CD4-positive, alpha-beta T cell (primary cell): ENCODE measurements around the gene TCF12. TPM values are rescaled to one million over a fixed set of nuclear protein-coding genes. Genes with fewer than 3 reads are reported as not detected.

Experiments used
- ATAC-seq: fragments of 200-7000 bp; cut with Tn5 transposase; one replicate; pipeline ENCODE4 v1.10.0; 2022; ENCODE audit warnings: mild to moderate bottlenecking; ENCODE audit not compliant: poor library complexity
- CTCF ChIA-PET: fragments of 350-600 bp; sonication (Branson Sonifier 250); formaldehyde crosslinking; loops from one replicate; lab custom pipeline; 2021; ENCODE audit warnings: antibody characterized with exemption, inconsistent platforms; lab: Charles Lee
- POLR2A ChIA-PET: fragments of 350-600 bp; sonication (Branson Sonifier 250); formaldehyde crosslinking; loops from one replicate; lab custom pipeline; 2021; ENCODE audit warnings: antibody characterized with exemption, inconsistent platforms; lab: Charles Lee
- DNase-seq, 14 experiments: peaks; one replicate each; pipeline ENCODE4 v3.0.0-alpha.2; 2013 to 2020; ENCODE audit warnings: mixed read lengths in 2 of 14
- H3K27ac ChIP-seq, 2 donors: one replicate each; pipeline versions ENCODE4 v1.5.1 to v1.7.0; 2013; ENCODE audit warnings: low read length in 2 of 2, low read depth in 1 of 2, mild to moderate bottlenecking in 1 of 2
- H3K27me3 ChIP-seq, 2 experiments: 1 replicate in 1 of 2; 2 replicates in 1 of 2; pipeline versions ENCODE4 v1.6.1 to v1.7.0; 2013; ENCODE audit warnings: low read length in 2 of 2, control low read depth in 1 of 2, mild to moderate bottlenecking in 1 of 2, moderate library complexity in 1 of 2; ENCODE audit not compliant: insufficient read depth in 2 of 2, control insufficient read depth in 1 of 2
- H3K36me3 ChIP-seq: one replicate; pipeline ENCODE4 v1.6.1; 2013; ENCODE audit warnings: low read length, control low read depth; ENCODE audit not compliant: insufficient read depth
- H3K4me1 ChIP-seq: one replicate; pipeline ENCODE4 v1.6.1; 2013; ENCODE audit warnings: low read length, control low read depth; ENCODE audit not compliant: insufficient read depth
- H3K4me3 ChIP-seq: one replicate; pipeline ENCODE4 v1.5.1; 2013; ENCODE audit warnings: mild to moderate bottlenecking, low read length, moderate library complexity
- H3K9me3 ChIP-seq, 2 experiments: 1 replicate in 1 of 2; 2 replicates in 1 of 2; pipeline versions ENCODE4 v1.6.1 to v1.7.0; 2013; ENCODE audit warnings: low read length in 2 of 2, mild to moderate bottlenecking in 2 of 2, control low read depth in 1 of 2, moderate library complexity in 1 of 2; ENCODE audit not compliant: control insufficient read depth in 1 of 2, insufficient read depth in 1 of 2
- H3K27ac Mint-ChIP-seq: one replicate; pipeline ENCODE4 v1.8.0; 2020; ENCODE audit warnings: mixed read lengths
- H3K27me3 Mint-ChIP-seq: one replicate; pipeline ENCODE4 v1.8.0; 2021; ENCODE audit warnings: mixed read lengths
- H3K36me3 Mint-ChIP-seq: one replicate; pipeline ENCODE4 v1.8.0; 2021; ENCODE audit warnings: low read depth, mixed read lengths
- H3K4me1 Mint-ChIP-seq: one replicate; pipeline ENCODE4 v1.8.0; 2021; ENCODE audit warnings: low read depth, mixed read lengths
- H3K4me3 Mint-ChIP-seq: one replicate; pipeline ENCODE4 v1.8.0; 2020; ENCODE audit warnings: mild to moderate bottlenecking, mixed read lengths
- H3K9me3 Mint-ChIP-seq: one replicate; pipeline ENCODE4 v1.8.0; 2020; ENCODE audit warnings: mixed read lengths
- intact Hi-C, 2 experiments: fragments of 100-400 bp; cut with DNase I in 1 of 2; cut with micrococcal nuclease in 1 of 2; formaldehyde crosslinking; loops; one replicate each; pipeline versions ENCODE4 v1.15.1 to v1.9.0; 2023 to 2025; cut with DNase I, micrococcal nuclease
- total RNA-seq, 174 experiments: library from RNA in 2 of 174; stranded (reverse) in 2 of 174; gene quantifications; one replicate each; pipeline ENCODE4 v1.2.3 and lab custom pipeline; 2021 to 2026
- TF ChIP-seq, protein P1 (sequence below): fragments of 200-600 bp; IDR thresholded peaks from one replicate; pipeline ENCODE4 v1.8.0; 2022; ENCODE audit warnings: antibody characterized with exemption, mild to moderate bottlenecking

The TCF12 gene
- total RNA-seq, 2 experiments from 2014 or later = 54.0 TPM

DNA sequence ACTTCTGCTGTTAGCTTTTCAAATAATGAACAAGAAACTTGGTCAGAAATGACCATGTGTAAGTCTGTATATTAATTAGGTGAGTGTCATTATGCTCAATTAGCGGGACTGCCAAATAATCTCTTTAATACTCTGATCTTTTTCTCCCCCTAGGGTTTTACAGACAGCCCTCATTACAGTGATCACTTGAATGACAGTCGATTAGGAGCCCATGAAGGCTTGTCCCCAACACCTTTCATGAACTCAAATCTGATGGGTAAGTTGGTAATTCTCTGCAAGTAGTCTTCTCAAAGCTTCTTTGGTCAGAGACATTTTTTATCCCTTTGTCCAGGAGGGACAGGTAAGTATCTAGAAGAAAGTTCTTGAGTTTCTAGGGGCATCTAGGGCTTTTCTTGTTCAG is 173.2 kb downstream of the TCF12 start:
- Mint-ChIP-seq H3K27ac (no peak overlapping the region), H3K4me3 (no peak overlapping the region), H3K4me1 (peaks cover 47% of the 10 kb centered on the region), H3K36me3 (peaks cover 47% of the 10 kb centered on the region), H3K27me3 (no peaks in the 10 kb centered on the region), H3K9me3 (no peaks in the 10 kb centered on the region)
- ChIA-PET CTCF (interaction anchor here (1.2 kb wide), 1 partner anchor 11 kb away, joined by 5 read pairs; no protein-coding TSS in a partner anchor), POLR2A (no interaction called here)
- Histone ChIP-seq H3K9me3 (no peaks in the 10 kb centered on the region), H3K4me3 (no peak overlapping the region), H3K27ac (no peak overlapping the region), H3K27me3 (no peaks in the 10 kb centered on the region), H3K36me3 (peaks cover 7% of the 10 kb centered on the region), H3K4me1 (no peaks in the 10 kb centered on the region)
- no peak for ATAC-seq
- no peak for DNase-seq
- TF ChIP-seq, protein P1, sequence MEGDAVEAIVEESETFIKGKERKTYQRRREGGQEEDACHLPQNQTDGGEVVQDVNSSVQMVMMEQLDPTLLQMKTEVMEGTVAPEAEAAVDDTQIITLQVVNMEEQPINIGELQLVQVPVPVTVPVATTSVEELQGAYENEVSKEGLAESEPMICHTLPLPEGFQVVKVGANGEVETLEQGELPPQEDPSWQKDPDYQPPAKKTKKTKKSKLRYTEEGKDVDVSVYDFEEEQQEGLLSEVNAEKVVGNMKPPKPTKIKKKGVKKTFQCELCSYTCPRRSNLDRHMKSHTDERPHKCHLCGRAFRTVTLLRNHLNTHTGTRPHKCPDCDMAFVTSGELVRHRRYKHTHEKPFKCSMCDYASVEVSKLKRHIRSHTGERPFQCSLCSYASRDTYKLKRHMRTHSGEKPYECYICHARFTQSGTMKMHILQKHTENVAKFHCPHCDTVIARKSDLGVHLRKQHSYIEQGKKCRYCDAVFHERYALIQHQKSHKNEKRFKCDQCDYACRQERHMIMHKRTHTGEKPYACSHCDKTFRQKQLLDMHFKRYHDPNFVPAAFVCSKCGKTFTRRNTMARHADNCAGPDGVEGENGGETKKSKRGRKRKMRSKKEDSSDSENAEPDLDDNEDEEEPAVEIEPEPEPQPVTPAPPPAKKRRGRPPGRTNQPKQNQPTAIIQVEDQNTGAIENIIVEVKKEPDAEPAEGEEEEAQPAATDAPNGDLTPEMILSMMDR = no peak
- intact Hi-C loops = no loop called here

DNA sequence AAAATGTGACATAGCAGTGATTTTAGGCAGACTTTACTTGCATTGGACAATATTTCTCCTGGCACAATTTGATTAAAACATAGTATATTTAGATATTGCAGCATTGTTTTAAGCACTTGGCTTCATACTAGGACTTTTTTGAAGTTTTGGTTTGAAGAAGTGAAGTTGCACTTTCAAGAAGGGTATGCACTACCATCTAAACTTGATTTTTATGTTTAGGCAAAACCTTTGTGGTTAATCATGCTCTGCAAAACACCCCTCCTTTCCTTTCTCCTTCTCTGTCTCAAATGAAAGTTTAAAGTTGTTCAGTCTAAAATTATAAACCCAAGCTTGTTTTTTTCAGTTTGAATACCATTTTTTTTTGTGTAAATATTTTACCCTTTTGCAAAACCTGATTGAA is 173.8 kb downstream of the TCF12 start:
- Mint-ChIP-seq H3K36me3 (peaks cover 47% of the 10 kb centered on the region), H3K27ac (no peak overlapping the region), H3K27me3 (no peaks in the 10 kb centered on the region), H3K4me1 (peaks cover 47% of the 10 kb centered on the region), H3K9me3 (no peaks in the 10 kb centered on the region), H3K4me3 (no peak overlapping the region)
- H3K36me3 ChIP-seq = peaks cover 7% of the 10 kb centered on the region
- intact Hi-C loops = no loop called here
- CTCF ChIA-PET = no interaction called here
- no peaks in the 10 kb centered on the region for H3K9me3 ChIP-seq
- DNase-seq (no peak), ATAC-seq (no peak)
- no peaks in the 10 kb centered on the region for H3K27me3 ChIP-seq
- no peak overlapping the region for H3K27ac ChIP-seq
- POLR2A ChIA-PET = no interaction called here
- no peaks in the 10 kb centered on the region for H3K4me1 ChIP-seq
- TF ChIP-seq, protein P1 = no peak
- H3K4me3 ChIP-seq = no peak overlapping the region

DNA sequence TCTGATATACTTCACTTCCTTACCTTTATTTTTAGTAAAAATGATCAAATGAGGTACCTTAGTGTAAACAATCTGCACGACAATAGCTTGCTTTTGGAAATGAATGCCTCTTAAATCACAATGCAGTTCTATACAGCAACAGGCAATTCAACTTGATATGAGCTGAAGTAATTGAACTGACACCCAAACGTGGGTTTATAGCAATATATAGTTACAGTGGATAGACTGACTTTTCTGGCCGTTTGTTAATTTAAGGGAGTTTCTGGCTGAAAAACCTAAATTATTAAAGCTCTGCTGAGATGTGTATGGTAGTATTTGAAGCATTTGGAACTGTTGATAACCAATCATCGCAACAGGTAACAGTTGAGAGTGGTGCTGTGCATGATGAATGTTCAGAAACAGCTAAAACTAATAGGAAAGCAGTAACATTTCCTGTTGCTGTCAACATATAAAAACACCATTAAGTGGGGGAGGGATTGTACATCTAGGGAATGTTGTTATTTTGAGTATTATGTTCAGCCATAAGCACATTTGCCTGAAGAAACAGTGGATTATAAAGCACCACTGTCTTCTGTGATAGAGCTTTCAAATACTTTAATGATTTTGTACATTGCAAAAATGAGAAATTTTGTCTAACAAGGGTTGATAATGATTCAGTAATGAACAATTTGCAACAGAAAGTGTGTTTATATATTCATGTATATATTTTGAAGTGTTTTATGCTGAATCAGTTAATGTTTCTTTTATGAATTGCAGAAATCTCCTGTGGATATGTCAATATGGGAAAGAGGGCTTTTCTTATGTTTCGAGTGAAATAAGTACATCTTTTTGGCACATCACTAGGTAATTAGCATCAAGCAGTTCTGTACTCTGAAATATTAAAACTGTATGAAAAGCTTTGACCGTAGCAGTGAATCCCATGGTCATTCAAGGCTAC is 176.1 kb downstream of the TCF12 start:
- no peaks in the 10 kb centered on the region for H3K27me3 Mint-ChIP-seq
- Histone ChIP-seq H3K4me1 (no peaks in the 10 kb centered on the region), H3K4me3 (no peak overlapping the region), H3K36me3 (peaks cover 7% of the 10 kb centered on the region), H3K9me3 (no peaks in the 10 kb centered on the region), H3K27me3 (no peaks in the 10 kb centered on the region), H3K27ac (no peak overlapping the region)
- no peak overlapping the region for H3K27ac Mint-ChIP-seq
- TF ChIP-seq, protein P1 = no peak
- H3K9me3 Mint-ChIP-seq = peaks cover 3% of the 10 kb centered on the region
- H3K4me3 Mint-ChIP-seq = no peak overlapping the region
- ATAC-seq (no peak), DNase-seq (no peak)
- ChIA-PET POLR2A (interaction anchor here (0.5 kb wide), 1 partner anchor 11 kb away, joined by 3 read pairs; no protein-coding TSS in a partner anchor), CTCF (no interaction called here)
- intact Hi-C loops = no loop called here
- peaks cover 53% of the 10 kb centered on the region for H3K36me3 Mint-ChIP-seq
- peaks cover 41% of the 10 kb centered on the region for H3K4me1 Mint-ChIP-seq
